ENCODE results near the gene GDI2. TPM values are rescaled to one million over a fixed set of nuclear protein-coding genes. Genes with fewer than 3 reads are reported as not detected.

Gene GDI2
- total RNA-seq, 6 experiments from 2014 or later = 248 to 267 (median 259) TPM

DNA sequence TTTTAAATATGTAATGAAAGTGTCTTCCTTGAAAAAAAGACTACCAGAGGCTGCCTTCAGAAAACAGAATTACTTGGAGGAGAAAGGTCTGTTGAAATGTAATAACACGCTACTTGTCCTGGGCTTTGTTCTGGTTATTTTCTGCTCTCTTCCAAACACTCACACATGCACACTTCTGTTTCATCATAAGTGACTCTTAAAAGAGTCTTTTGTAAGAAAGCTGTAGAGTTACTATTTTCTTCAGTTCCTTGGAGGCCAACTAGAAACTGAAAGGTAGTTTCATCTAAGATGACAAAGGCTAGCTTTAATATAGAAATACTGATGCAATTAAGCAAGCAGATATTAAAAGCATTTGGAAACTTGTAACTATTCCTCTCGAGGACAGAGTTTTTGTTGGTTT lies 89.5 kb downstream of the GDI2 start:
- H3K27me3 Mint-ChIP-seq (ENCODE audit: insufficient read depth) = no peaks in the 10 kb centered on the region
- H3K27ac Mint-ChIP-seq = no peak overlapping the region; the same call in 1 of the 2 replicates

DNA sequence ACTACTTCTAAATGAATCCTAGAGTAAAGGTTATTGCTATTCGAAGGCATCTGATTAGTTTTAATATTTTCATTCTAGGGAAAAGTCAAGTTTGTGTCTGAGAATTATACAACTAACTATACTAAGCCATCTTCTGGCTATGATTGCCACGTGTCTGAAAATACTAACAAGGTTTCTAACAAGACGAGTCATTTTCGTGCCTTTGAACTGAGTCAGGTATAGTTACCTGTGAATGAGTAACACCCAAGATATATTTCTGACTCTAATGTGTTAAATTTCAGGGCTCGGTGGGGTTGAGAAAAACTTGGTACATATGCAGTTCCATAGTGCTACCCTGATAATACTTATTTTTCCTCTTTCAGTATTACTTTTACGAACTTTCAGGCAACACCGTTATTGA lies 93.1 kb downstream of the GDI2 start:
- Mint-ChIP-seq H3K4me1 (ENCODE audit: low read depth) (peaks cover 12% of the 10 kb centered on the region), H3K27ac (no peak overlapping the region), H3K9me3 (no peaks in the 10 kb centered on the region), H3K36me3 (ENCODE audit: low read depth) (peaks cover 17% of the 10 kb centered on the region), H3K4me3 (no peak overlapping the region), H3K27me3 (ENCODE audit: insufficient read depth) (no peaks in the 10 kb centered on the region)
- TF ChIP-seq, protein P1, sequence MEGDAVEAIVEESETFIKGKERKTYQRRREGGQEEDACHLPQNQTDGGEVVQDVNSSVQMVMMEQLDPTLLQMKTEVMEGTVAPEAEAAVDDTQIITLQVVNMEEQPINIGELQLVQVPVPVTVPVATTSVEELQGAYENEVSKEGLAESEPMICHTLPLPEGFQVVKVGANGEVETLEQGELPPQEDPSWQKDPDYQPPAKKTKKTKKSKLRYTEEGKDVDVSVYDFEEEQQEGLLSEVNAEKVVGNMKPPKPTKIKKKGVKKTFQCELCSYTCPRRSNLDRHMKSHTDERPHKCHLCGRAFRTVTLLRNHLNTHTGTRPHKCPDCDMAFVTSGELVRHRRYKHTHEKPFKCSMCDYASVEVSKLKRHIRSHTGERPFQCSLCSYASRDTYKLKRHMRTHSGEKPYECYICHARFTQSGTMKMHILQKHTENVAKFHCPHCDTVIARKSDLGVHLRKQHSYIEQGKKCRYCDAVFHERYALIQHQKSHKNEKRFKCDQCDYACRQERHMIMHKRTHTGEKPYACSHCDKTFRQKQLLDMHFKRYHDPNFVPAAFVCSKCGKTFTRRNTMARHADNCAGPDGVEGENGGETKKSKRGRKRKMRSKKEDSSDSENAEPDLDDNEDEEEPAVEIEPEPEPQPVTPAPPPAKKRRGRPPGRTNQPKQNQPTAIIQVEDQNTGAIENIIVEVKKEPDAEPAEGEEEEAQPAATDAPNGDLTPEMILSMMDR (IDR thresholded peaks at IDR 0.05) = no peak
- DNase-seq = no peak

More for the DNA sequence above, 89.5 kb downstream of the GDI2 start:
- Mint-ChIP-seq H3K4me1 (ENCODE audit: low read depth) (peaks cover 10% of the 10 kb centered on the region), H3K4me3 (no peak overlapping the region), H3K9me3 (no peaks in the 10 kb centered on the region), H3K36me3 (ENCODE audit: low read depth) (peaks cover 29% of the 10 kb centered on the region)
- TF ChIP-seq, protein P1 (IDR thresholded peaks at IDR 0.05) = no peak
- no peak for DNase-seq

DNA sequence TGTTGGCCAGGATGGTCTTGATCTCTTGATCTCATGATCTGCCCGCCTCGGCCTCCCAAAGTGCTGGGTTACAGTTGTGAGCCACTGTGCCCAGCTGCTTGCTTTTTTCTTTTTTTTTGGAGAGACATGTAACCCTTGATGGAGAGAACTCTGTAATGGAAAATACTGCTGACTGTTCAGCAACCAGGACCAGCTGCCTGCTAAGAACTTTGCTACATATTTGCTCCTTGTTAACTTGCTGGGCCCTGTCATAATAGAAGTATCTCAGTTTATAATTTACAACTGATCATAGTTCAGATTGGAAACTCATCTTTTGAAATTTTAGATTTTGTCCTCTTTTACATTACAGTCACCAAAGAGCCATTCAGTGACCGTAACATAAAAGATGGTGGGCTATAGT lies 93.7 kb downstream of the GDI2 start:
- peaks cover 12% of the 10 kb centered on the region for H3K4me1 Mint-ChIP-seq (ENCODE audit: low read depth)
- DNase-seq = no peak

More for the DNA sequence above, 93.7 kb downstream of the GDI2 start:
- Mint-ChIP-seq H3K27ac (no peak overlapping the region; the same call in 1 of the 2 replicates), H3K9me3 (no peaks in the 10 kb centered on the region), H3K27me3 (ENCODE audit: insufficient read depth) (no peaks in the 10 kb centered on the region), H3K4me3 (no peak overlapping the region), H3K36me3 (ENCODE audit: low read depth) (peaks cover 12% of the 10 kb centered on the region)
- TF ChIP-seq, protein P1 (IDR thresholded peaks at IDR 0.05) = no peak

Other genes starting within 250 kb of the GDI2 start
- 10 to 100 TPM in 1 of 6 experiments, 1 to 10 TPM in 5; 7.8 to 10.1 (median 9.1) TPM for gene ASB13, start 146.8 kb downstream of the GDI2 start, total RNA-seq (2021; fragmentation: NEBNext Ultra II Directional; extraction: Animal tissue kit (Norgen Biotek cat#: 25700))
- 10 to 100 TPM; 59.9 to 72.2 (median 62.1) TPM for gene TASOR2, start 128.6 kb downstream of the GDI2 start, total RNA-seq (2021; fragmentation: NEBNext Ultra II Directional; extraction: Animal tissue kit (Norgen Biotek cat#: 25700))
- 1 to 10 TPM; 4.7 to 6.7 (median 5.5) TPM for gene ANKRD16, start 76.5 kb upstream of the GDI2 start, total RNA-seq (2021; fragmentation: NEBNext Ultra II Directional; extraction: Animal tissue kit (Norgen Biotek cat#: 25700))
- gene FBH1, start 76.8 kb upstream of the GDI2 start, total RNA-seq (2021; fragmentation: NEBNext Ultra II Directional; extraction: Animal tissue kit (Norgen Biotek cat#: 25700)) = 10 to 100 TPM; 60.1 to 69.8 (median 64.2) TPM
- gene IL15RA, start 164.1 kb upstream of the GDI2 start, total RNA-seq (2021; fragmentation: NEBNext Ultra II Directional; extraction: Animal tissue kit (Norgen Biotek cat#: 25700)) = 1 to 10 TPM; 1.5 to 3.2 (median 1.9) TPM
- gene IL2RA, start 248.9 kb upstream of the GDI2 start, total RNA-seq (2021; fragmentation: NEBNext Ultra II Directional; extraction: Animal tissue kit (Norgen Biotek cat#: 25700)) = not detected